ENCODE measurements around the gene MAML3.
A peak's percentile ranks its signal among the peaks of the same experiment; 100 is the strongest.

MAML3 gene

DNA sequence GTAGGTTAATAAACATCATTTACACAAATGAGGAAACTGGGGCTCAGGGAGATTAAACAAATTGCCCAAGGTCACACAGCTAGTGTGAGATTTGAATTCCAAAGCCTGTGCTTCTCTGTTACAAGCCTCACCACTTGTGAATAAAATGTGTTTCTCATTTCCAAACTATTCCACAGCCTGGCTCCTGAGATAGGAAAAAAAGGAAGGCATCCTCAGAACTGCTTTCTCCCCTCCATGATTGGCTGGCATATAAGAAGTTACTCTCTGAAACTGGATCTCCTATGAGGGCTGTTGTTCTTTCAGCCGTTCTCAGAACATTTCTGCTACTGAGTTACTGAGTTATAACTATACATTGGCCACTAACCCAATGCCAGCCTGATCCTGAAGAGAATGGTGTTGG is 237.9 kb downstream of the MAML3 start:
- FAIRE-seq: no peak

DNA sequence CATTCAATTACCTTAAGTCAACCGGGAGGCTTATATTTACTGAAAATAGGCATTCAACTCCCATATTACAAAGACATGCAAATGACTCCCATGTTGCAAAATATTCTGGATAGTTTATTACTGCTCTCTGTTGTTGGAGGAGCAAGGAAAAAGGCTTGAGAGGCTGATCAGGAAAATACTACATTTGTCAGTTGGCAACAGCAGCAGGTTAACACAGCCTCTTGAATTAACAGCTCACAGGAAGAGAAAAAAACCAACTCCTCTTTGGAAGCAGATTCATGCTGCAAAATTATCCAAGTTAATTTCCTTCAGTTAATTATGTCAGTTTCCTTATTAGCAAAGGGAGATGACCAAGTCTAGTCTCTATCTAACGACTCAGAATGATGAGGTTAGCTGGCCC is 238.9 kb downstream of the MAML3 start:
- FAIRE-seq: peak; percentile 90

DNA sequence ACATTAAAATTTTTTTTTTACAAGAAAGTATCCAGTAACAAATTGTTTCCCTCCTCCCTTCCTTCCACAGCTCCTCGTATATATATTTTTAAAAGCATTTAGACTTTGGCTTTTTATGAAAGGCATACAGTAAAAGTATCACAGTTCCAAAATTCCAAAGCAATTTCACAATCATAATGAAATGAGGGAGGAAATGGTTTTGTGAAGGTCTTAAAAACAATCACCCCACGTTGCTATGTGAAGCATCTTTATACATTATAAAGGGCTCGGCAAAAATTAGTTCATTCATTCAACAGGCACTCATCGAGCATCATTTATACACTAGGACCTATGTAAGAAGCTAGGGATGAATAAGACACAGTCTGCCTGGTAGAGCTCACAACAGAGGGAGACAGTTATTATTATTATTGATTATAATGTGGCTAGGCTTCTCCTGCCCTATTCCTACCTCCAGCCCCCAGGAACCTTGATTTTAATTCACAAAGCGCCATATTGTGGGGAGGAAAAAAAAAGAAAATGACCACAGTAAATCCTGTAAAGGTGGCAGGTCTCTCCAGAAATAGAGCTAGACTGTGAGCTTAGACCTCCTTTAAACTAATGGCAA is 239.9 kb downstream of the MAML3 start:
- no peak for FAIRE-seq

DNA sequence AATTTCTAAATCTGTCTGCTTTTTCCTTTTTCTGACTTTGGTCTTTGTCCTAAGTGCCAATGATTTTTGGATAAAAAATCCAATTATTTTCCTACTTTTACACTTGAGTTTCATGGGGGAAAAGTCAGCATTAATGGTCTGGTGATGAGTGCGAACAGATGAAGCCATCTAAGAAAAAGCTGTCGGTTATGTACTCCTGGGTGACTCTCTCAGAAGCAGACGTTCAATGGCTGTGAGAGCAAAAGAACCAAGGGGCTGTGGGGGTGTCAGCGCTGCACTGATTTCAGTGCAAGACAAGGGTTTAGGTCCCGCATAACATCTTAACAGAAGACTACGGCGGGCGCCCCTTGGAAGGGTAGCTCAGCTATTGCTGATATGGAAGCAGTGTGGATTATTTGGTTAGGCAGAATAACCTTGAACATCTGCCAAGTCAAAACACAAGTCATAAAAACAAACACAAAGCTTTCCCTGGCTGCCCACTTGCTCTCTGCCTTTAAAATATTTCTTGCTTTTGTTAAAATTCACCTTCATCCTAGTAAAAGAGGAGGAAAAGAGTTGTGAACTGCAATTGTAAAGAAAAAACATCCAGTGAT is 240.5 kb downstream of the MAML3 start:
- FAIRE-seq: peak; percentile 64

DNA sequence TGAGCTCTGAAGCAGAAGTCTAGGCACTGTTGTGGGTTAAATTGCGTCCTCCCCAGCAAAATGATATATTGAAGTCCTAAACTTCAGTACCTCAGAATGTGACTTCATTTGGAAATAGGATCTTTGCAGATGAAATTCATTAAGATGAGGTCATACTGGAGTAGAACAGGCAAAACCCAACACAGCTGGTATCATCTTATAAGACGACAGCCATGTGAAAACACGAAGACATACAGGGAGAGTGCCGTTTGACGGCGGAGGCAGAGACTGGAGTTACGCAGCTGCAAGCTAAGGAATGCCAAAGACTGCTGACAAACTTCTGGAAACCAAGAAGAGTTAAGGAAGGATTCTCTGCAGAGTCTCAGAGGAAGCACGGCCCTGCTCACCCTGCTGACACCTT is 241.5 kb downstream of the MAML3 start:
- no peak for FAIRE-seq

DNA sequence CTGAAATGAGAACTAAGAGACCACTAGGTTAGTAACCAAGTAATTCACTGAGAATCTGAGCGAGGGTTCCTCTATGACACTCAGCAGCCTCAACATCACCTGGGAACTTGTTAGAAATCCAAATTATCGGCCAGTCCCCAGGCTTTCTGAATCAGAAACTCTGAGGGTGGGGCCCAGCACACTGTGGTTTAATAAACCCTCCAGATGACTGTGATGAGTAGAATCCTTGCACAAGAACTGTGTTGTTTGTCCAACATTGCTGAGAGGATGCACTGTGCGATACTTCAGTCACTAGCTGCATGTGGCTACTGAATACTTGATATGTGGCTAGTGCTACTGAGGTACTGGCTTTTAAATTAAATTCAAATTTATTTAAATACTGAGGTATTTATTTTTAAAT is 243.9 kb downstream of the MAML3 start:
- FAIRE-seq: no peak

DNA sequence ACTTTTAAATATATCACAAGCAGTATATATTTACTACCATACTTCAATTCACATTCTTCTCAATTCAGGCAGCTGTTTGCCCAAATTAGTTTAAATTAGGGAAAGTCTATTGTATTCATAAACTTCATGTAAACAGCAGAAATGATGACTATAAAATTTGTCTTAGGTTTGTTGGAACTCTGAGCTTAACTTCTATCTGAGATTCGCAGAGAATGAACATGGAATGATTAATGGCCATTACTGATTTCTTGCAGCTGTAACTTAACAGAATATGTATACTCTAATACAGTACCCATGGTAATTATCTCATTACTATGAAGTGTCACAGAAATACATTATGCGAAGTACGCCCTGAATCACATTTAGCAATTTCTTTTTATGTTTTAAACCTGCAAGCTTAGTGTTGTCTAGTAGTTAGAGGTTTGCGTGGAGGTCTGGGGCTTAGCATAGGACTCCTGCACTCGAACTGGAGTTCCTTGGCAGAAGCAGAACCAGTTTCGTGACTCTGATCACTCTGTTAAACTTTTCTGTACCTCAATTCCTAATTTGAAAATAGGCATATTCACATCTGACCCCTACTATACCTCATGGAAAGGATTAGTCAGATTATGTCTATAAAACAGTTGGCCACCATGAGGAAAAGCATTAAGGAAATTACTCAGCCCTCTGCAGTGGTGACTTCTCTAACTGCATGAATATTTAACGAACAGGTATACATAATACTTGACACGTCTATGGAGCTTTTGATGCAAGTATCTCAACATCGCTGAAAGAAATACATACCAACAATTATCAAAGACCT is 245.1 kb downstream of the MAML3 start:
- FAIRE-seq: no peak

DNA sequence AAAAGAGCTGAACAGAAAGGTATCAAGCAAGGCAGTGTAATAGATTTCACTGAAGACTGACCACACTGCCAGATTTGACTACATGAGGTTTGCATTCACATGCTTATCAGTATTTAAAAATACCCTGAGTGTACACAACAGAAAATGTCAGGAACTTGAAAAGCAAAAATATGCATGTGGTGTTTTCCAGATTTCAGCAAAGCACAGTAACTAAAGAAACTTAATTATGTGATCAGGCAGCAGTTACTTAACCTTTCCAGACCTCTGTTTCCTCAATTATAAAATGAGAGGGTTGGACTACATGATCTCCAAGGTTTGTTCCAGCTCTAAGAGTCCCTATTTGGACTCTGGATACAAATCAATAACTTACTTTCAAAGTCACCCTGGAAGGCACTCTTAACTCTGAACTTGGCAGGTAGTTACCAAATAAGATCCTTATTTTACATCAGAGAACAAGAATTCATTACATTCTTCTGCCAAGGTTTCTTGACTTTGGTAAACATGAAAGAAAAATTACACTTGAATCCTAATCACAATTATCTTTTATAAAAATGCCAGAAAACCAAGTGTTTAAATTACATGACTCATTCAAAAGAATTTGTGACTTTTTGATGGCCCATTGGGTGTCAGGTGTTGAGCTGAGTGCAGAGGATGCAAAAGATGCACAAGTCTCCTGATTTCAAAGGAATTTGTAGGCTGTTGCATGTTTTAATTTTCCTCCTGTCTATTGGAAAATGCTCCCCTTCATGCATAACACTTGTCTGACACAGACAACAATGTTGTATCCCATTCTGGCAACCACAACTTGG is 246.8 kb downstream of the MAML3 start:
- FAIRE-seq: peak; percentile 91

DNA sequence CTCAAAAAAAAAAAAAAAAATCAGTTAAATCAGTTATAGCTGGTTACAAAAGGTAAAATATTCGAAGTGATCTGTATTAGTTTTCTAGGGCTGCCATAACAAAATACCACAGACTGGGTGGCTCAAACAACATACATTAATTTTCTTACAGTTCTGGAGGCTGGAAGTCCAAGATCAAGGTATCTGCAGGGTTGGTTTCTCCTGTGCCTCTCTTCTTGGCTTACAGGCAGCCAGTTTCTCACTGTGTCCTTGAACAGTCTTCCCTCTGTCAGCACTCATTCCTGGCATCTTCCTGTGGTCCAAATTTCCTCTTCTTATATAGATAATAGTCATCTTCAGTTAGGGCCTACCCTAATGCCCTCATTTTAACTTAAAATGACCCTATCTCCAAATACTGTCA is 248.5 kb downstream of the MAML3 start:
- FAIRE-seq: no peak

DNA sequence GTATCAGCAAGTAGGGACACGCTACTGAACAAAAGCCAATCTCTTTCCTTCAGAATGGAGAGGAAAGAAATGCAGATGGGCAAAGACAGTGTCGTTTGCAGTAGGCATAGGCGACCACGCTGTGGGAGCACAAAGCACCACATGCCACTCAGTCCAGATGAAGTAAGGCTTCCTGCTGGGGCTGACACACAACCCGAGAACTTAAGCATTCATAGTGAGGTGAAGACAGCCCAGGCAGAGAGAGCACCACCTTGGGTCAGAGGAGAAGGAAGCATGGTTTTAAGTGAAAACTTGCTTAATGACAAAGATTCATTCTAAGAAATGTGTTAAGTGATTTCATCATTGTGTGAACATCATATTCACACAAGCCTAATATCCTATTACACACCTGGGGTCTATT is 249.6 kb downstream of the MAML3 start:
- no peak for FAIRE-seq

DNA sequence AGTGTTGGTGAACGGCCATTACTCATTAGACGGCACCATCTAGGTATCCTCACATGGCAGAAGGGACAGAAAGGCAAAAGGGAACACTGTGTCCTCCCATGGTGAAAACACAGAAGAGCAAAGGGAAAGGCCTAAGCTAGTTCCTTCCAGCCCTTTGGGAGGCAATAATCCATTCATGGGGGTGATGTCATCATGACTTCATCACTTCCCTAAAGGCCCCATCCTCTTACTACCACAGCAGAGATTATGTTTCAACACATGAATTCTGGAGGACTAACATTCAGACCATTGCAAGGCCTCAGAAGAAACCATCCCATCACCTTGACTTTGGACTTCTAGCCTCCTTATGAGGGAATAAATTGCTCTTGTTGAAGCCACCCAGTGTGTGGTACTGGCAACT is 250.1 kb downstream of the MAML3 start:
- FAIRE-seq: no peak

DNA sequence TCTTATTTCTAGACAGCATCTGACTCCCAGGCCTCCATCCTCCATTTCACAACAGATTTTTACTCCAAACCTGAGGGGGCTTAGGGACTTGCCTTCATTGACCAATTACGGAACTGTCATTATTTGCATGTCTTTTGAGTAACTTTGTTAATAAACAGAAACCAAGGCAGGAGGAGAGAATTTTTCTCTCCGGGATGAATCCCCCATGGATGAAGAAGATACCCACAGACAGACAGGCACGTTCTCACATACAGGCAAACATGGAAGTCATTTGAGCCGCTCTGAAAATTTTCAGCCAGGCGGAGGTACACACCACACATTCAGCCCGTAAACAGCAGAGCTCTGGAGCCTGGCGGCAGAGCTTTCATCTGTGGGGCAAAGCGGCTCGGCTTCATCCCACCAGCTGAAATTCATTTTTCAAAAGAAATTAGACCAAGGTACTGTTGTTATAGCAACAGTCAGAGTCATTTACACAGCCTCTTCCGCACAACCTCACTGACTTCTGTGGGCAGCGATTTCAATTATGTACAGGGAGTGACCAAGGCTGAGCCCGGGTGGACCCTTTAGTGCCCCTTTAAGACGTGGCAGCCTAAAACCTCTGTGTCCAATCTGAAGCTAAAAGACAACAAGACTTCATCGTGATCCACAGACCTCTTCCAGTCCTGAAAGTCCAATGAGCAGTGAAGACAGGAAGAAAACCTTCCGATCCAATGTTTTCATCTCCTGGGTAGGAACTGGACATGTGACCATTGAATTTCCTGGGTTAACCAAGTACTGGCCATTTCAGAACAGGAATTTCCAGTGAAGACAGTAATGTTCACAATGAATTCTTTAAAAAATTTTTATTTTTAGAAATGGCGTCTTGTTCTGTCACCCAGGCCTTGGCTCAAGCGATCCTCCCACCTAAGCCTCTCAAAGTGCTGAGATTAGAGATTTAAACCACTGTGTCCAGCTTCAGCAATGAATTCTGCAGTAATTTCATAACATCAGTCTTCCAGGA is 251.4 kb downstream of the MAML3 start:
- FAIRE-seq: peak; percentile 47

DNA sequence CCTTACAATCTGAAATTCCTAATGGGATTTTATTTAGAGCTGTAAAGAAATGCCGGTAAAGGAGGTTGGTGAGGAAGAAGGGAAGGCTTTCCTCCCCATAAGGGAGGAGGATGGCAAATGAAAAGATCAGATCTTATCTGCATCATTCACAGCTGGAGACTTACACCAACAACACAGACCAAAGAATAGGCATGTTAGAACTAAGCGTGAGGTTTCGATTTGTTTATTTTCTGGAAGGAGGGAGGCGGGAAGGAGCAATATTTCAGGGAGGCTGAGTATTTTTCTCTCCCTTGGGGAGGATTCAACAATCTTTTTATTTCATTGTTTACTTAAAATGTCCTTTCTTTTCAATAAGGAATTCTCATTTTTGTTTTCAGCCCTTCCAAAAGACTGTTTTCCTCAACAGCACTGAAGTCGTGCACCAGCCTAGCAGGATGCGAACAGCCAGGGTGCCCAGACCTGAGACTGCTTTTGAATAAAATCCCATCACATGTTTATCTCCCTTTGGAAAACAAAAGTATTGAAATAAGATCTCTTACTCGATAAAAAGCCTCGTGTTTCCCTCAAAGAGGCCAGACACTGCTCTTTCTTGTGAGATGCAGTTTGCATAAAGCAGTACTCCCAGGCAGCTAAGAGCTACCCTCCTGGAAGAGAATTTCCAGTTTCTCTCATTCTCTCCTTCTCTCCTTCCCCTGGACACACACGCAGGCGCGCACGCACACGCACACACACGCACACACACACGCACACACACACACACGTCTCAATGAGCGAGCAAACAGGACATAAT is 252.3 kb downstream of the MAML3 start:
- FAIRE-seq: peak; percentile 87

DNA sequence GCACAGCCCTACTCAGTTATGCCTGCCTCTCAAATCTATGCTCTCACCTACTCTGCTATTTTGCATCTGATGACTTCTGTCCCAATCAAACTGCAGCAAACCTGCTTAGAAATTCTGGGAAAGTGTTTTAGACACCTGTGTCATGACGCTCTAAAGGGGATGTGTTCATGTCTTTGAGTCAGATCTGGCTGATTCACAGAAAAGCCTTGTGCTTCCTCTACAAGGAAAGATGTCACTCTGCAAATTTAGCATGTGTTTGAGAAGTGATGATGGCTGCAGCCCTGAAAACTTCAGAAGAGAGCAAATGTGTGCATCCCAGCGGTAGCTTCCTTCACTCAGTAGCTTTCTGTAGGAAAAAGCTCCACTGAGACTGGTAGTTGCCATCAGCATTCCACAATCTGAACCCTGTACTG is 253.0 kb downstream of the MAML3 start:
- FAIRE-seq: peak; percentile 60

DNA sequence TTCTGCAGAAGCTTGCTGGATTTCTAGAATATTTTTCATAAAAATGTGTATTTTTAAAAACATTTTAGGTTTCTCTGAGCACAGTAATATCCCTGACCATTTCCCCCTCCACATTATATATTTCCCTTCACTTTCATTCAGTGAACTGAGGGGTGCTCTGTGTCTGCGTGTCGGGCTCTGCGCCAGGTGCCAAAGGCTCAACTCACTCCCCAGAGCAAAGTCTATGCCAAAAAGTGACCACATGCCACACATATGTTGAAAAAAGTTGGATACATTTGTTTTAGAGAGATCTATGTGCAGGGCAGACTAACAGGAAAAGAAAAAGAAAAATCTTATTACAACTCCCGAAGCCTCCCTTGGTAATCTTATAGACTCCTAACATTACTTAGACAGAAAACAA is 254.6 kb downstream of the MAML3 start:
- FAIRE-seq: no peak

DNA sequence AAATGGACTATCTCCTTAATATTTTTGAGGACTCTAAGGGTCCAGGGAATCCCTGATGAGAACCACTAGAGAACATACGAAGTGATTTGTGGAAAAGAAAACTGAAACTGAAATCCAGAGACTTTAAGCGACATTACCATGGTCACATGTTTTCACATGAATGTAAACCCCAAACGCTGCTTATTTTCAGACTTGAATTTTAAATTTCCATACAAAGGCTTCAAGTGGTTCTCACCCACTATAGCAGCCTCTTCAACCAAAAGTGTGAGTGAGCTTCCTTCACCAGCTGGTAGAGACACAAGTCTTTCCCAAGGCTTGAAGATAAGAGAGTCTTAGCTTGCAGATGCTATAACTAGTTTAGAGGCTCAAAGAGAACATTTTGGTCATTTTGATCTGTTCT is 255.7 kb downstream of the MAML3 start:
- FAIRE-seq: peak; percentile 13

DNA sequence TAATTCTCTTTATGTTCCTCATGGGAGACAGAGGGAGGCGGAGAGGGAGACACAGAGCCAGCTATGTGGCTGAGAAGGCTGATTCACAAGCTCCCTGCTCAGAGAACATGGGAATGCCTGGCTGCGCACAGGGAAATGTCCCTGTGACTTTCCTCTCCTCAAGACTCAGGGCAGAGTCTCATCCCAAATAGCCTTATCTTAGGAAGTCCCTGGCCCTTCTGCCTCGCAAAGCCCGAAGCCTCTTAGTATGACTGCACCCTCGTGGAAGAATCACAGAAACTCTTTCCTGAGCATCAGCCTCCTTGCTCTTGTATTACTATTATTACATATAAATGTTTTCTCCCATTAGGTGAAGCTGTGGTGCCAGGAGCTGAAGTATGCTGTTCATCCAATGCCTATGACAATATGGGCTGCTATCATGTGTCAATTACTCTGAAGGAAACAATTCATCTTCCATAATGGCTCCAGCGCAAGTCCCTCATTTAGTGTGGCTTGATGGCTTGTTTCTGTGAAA is 257.8 kb downstream of the MAML3 start:
- FAIRE-seq: no peak

DNA sequence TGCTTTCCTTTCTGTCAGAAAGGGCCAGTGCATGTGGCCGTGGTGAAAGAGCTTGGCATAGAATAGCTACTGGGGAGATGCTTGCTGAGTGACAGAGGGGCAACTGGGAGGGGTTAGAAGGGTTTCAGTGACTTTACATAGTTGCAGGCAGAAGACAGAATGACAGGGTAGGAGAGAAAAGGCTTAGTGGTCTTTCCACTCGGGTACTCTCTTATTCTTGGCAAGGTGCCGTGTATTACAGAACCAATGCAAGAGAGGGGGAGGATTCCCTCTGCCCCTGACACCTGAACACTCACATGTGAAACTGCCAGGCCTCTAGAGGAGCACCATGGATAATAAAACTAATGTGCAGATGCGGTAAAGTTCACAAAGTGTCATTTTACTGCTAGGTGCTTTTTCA is 260.2 kb downstream of the MAML3 start:
- no peak for FAIRE-seq

DNA sequence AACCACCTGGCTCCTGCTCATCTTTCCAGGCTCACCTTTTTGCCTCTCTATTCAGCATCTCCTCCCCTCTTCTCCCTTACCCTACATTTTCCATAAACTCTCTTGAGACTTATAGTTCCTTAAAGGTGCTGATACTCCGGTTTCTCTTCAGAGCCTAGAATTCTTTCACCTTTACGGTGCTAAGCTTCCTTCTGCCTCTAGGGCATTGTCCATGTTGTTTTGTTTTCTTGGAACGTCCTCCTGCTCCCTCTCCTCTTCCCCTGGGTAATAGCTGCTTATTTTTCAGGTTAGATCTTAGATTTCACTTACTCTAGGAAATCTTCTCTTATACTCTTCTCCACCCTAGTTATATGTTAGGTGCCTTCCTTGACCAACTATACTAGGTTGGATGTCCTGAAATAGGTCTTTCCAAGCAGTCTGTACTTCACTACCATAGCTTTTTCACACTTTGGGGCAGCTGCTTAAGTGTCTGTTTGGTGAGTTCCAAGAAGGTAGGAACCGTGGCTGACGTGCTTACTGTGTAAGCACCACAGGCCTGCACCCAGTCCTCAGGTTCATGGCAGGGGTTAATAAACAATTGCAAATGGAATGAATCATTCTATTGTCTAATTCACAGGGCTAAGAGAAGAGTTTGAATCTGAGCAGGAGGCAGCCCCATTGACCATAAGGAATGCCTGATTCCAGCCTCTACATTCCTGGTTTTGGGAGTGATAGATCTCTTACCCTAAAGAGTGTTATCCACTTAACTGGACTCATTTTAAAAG is 260.8 kb downstream of the MAML3 start:
- no peak for FAIRE-seq

DNA sequence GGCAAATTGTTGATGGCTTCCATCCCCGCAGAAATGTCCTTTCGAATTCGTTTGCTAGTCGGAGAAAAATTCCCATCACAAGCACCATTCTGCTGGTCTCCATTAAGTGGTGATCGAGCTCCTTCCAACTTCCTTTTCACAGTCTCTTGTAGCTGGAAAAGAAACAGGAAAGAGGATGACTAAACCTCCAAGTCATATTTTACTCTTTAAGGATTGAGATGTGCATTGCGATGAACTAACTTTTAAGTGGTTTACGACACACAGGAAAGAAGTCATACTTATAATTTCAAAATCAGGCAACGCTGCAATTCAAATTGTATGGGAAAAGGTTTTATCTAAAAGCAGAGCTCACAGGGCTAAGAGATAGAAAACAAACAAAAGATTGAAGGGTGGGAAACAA is 263.2 kb downstream of the MAML3 start:
- no peak for FAIRE-seq

All from islet of Langerhans (tissue), 1 donor.